Suprapubic skin (tissue), 4 donors: ENCODE data around the gene RHAG.
"Not testable (repeated sequence)": the region's sequence is repeated elsewhere in the genome, so short reads cannot be mapped to it uniquely, and the experiment has no call there.

Source experiments
- CTCF ChIP-seq, 2 donors: fragments of 200-600 bp in 1 of 2; fragments of 450-650 bp in 1 of 2; sonication (generic) in 1 of 2; IDR thresholded peaks; one replicate each; pipeline ENCODE4 v1.5.1; 2016 to 2019; ENCODE audit warnings: antibody characterized with exemption in 2 of 2, mild to moderate bottlenecking in 1 of 2, moderate library complexity in 1 of 2
- EP300 ChIP-seq: sonication (generic); formaldehyde crosslinking; IDR thresholded peaks from one replicate; pipeline ENCODE4 v1.6.1; 2017; ENCODE audit warnings: antibody characterized with exemption
- POLR2A ChIP-seq, 2 donors: fragments of 450-650 bp; IDR thresholded peaks; one replicate each; pipeline ENCODE4 v1.6.1; 2017; ENCODE audit warnings: antibody characterized with exemption in 2 of 2, mild to moderate bottlenecking in 2 of 2, moderate library complexity in 2 of 2
- POLR2AphosphoS5 ChIP-seq, 3 donors: sonication (generic); formaldehyde crosslinking; IDR thresholded peaks; one replicate each; pipeline ENCODE4 v1.6.1; 2017; ENCODE audit warnings: antibody characterized with exemption in 3 of 3

GRCh38 chr6:49614144-49614543, 22.5 kb downstream of the RHAG start:
- TF ChIP-seq CTCF (IDR thresholded peaks at IDR 0.05); EP300; POLR2A (IDR thresholded peaks at IDR 0.05); POLR2AphosphoS5 (IDR thresholded peaks at IDR 0.05): not testable (repeated sequence)
